Medulla oblongata (tissue), 1 donor: Measurements from ENCODE around the gene DBNL.

Experiments used
- DNase-seq: peaks from one replicate; pipeline ENCODE4 v3.0.0-alpha.2; 2015; ENCODE audit errors: extremely low spot score

The DBNL gene

DNA sequence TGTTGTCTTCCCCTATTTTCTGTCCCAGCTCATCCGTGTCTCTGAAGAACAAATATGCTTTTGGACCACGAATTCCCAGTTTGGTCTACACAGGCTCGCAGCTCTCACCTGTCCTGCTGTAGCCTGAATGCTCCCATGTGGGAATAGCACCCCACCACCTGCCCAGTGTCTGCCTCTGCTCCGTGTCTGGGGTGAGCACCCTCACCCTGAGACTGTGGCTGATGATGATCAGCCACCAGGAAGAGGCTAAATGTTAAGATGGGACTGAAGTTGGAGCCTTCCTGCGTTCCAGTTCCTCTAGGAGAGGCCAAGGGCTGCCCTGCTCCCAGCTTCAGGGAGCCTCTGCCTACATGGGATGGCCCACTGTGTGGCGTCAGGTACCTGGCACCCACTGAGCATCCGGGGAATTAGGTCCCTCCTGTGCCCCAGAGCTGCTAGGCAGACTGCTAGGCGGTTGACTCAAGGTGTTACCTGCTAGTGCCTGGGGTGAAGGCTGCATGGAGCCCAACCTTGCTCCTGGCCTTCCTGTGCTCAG lies 17.2 kb downstream of the DBNL start:
- no peak for DNase-seq

DNA sequence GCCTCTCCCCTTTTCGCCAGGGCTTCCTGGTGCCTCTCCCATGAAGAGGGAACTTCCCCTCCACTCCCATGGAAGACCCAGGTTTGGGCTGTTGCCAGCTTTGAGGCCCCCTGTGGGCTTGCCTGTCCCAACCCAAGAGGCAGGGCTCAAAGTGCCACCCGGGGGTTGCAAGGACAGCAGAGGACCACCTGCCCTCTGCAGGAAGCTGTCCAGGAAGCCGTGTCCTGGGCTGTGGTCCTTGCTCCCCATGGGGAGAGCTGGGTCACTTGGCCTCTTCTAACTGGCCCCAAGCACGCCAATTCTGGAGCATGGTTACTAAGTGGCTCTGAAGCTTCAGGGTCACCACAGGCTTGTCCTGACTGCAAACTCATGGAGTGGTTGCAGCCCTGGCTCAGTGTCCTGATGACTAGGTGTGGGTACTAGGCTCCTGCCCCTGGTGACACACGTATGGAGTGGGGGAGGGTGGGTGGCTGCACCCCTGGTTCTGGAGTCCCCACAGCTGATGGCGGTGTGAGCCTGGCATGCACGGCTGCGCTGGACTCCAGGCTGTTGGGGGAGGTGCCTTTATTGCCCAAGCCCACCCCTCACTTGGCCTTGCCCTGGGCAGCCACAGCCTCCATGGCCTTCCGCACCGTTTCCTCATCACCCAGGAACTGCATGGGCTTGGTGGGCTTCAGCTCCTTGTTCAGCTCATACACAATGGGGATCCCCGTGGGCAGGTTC lies 17.8 kb downstream of the DBNL start:
- DNase-seq: peak; percentile 9

DNA sequence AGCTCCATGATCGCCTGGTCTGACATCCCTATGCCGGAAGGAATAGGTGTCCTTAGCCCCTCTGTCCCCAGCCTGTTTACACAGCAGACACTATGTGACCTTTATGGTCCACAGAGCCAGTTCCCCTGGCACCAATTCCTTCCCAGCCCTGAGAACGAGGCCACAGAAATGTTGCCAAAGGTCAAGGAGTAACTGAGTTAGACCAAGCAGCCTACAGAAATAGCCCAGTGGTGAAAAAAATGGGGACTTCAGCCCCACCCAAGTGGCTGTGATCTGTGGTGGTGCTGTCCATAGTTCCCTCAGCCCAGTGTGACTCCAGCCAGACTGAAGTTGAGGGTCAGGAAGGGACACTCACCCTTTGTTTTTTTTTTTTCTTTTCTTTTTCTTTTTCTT lies 18.4 kb downstream of the DBNL start:
- DNase-seq: peak; percentile 16

DNA sequence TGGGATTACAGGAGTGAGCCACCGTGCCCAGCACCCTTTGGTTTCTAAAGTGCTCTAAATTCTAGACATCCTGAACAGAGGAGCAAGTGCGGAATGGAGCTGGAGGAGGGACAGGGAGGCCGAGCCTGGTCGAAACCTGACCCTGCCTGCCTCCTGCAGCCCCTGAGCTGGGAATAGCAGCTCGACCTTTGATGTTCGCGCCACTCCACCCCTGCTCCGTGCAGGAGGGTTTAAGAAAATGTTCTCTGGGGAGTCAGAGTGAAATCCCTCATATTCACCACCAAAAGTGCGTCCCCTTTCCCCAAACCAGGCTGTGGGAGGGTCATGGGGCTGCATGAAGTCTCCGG lies 19.0 kb downstream of the DBNL start:
- no peak for DNase-seq

DNA sequence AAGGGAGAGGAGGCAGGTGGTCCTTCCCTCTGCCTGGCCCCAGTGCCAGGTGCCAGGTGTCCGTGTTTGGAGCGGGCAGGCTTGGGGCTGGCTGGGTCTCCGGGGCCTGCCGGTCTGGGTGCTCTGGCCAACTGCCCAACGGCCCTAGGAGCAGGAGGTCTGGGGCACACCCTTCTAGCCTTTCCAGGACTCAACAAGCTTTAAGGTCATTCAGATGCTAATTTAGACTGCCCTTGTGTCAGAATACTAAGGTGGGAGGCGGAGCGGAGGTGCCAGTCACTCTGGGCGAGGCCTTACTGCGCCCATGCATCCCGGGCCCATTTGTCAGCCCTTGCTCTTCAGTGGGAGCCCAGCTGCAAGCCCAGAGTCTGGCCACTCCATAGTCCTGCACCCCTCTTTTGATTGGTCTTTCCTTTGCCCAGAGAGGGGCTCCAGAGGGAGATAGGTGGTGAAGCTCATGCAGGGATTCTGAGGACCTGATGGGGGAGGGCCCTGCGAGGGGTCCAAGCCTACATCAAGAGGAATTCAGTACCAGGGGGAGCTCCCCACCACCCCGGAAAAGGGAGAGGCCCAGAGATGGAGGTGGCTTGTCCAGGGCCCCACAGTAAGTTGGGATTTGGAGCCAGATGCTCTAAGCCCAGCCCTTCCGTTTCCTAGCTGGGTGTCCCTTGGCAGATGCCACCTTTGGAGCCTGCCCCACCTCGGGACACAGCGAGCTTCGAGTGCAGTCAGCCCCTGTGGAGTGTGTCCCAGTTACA lies 19.6 kb downstream of the DBNL start:
- no peak for DNase-seq

DNA sequence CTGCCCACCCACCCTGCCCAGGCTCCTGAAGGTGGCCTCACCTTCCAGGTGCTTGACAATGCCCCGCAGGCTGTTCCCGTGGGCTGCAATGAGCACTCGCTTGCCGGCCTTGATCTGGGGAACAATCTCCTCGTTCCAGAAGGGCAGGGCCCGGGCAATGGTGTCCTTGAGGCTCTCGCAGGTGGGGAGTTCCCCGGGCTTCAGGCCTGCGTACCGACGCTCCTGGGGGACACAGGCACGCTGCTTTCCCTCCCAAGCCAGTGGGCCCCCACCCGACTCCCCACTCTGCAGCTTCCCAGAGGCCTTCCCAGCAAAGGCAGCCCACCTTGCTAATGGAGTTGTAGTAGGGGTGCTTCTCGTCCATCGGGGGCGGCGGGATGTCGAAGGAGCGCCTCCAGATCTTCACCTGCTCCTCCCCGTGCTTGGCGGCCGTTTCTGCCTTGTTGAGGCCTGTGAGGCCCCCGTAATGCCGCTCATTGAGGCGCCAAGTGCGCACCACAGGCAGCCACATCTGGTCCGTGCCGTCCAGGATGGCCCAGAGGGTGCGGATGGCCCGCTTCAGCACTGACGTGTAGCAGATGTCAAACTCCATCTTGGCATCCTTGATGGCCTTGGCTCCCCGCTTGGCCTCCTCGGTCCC lies 20.4 kb downstream of the DBNL start:
- DNase-seq: no peak

DNA sequence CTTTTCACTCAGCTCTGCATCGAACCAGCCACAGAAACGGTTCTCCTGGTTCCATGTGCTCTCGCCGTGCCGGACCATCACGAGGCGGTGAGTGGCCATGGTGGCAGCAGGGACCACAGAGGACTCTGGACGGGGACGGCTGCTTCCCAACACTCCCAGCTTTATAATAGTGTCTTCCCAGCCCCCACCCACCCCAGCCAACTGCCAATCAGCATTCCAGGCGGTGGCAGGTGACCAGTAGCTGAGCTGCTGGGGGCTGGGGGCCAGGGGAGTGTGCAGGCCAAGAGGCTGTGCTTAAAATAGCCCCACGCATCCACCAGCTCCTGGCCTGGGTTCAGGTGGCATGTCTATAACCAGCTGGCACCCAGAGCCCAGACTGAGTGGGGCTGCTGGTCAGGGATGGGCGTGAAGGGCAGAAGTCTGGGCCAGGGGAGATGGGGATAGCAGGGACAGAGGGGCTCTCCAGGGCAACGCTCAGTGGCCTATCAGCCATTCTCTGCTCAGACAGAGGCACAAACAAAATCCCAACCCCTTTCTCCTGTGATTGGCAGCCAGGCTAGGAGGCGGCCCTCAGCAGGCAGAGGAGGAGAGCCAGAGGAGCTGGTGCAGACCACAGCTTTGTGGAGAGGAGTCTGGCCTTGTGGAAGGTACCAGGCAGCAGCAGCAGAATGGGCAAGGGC lies 21.1 kb downstream of the DBNL start, which contains the start of gene PGAM2:
Gene PGAM2 (minus strand): TSS at position 137 of the 680 bp plus-strand sequence. CDS start 38 bp downstream, at position 99.
- peak; percentile 77 for DNase-seq

DNA sequence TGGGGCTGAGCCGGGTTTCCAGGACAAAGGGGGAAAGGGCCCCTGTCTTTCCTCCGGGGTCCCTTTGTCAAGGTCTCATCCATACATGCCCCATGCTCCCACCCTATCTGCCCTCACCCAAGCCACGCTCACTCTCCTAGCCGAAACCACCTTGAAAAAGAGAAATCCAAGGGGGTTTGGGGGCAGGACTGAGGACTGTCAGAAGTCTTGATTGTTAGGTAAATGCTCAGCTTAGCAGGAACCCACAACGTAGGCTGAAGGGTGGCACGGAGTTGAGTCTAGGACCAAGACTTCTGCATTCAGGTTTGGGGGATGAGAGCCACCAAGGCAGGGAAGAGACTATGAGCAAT lies 21.6 kb downstream of the DBNL start:
- DNase-seq: no peak

DNA sequence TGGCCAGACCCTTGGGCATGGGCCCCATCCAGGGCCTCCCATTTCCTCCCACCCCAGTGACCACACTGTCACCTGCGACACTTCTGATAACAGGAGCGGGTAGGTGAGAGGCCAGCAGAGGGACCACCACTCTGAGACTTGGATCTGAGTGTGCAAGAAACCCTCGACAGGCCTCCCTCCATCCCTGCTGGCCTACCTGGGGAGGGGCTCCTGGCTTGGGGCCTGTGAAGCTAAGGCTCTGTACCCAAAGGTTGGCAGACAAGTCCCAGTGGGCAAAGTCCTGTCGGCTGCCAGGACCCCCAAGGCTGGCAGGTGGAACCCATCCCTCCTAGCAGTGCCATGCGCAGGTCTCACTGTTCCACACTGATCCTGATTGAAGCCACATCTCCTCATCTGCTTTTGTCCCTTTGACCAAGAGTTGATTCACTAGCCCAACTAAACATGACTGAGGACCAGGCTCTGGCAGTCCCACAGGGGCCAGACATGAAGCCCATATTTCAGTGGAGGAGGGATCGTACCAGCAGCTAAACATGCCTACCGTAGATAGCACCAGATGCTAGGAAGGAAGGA lies 22.1 kb downstream of the DBNL start:
- DNase-seq: no peak

DNA sequence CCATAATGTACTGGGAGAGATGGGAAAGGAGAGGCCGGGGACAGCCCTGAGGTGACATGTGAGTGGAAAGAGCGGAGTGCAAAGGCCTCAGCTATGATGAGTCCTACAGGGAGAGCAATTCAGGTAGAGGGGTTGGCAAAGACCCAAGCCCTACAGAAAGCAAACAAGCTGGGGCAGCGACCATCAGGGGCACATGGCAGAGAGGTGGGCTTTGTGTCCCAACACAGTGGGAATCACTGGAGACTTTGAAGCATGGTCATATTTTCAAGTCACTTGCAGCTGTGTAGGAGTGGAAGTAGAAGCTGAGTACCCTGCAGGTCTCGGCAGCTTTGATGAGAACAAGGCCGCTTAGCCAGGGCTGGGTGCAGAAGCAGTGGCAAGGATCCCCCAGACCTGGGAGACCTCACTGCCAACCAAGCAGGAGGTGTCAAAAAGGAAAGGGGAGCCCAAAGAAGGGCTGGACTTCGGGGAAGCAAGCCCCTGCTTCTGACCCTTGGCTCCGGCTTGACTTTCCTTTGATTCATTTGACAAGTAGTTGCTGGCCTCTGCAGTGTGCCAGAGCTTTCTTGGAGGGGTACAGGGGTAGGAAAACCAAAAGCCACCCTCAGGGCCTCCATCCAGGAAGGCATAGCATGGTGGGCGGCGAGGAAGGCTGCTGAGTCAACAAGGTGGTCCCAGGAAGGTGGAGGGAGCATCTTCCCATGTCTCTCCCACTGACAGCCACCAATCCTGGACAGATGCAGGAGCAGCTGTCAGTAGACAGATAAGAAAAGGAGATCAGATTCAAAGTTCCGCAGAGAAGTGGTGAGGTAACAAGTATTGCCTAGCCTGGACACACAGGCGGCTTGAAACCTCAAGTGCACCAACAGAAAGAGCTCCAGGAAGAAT lies 22.8 kb downstream of the DBNL start:
- no peak for DNase-seq

DNA sequence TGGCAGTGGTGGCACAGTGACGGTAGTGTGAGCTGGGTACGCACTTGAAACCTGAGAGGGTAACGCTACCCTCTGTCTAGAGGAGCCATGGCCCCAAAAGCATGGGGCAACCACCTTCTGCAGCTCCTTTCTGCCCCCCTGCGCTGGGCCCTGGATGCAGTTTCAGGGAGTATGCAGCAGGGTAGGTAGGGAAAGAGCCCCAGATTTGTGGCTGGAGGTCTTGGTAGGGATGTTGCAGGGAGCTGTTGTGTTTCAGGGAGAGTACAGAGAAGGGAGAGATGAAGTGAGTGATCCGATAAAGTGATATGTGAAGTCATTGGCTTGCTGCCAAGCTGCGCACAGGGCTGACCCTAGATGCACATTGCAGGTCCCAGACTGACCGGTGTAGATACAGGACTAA lies 23.6 kb downstream of the DBNL start:
- no peak for DNase-seq

DNA sequence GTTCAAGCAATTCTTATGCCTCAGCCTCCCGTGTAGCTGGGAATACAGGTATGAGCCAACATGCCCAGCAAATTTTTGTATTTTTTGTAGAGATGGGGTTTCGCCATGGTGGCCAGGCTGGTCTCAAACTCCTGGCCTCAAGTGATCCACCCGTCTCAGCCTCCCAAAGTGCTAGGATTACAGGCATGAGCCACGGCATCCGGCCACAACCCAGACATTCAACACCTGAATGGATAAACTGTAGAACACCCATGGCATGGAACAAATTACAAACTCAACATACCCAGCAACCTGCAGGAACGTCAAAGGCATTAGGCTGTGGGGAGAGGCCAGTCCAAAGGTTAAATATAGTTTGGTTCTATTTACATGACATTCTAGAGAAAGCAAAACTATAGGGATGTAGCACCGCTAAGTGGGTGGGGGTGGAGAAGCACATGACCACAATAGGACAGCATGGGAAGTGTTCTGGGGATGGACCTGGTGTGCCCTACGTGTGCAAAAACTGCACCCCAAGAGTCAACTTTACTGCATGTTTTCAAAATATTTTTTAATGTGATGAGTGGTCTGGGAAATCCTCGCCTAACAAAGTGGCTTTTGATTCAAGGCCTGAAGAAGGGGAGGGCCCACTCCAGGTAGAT lies 27.3 kb downstream of the DBNL start:
- no peak for DNase-seq

DNA sequence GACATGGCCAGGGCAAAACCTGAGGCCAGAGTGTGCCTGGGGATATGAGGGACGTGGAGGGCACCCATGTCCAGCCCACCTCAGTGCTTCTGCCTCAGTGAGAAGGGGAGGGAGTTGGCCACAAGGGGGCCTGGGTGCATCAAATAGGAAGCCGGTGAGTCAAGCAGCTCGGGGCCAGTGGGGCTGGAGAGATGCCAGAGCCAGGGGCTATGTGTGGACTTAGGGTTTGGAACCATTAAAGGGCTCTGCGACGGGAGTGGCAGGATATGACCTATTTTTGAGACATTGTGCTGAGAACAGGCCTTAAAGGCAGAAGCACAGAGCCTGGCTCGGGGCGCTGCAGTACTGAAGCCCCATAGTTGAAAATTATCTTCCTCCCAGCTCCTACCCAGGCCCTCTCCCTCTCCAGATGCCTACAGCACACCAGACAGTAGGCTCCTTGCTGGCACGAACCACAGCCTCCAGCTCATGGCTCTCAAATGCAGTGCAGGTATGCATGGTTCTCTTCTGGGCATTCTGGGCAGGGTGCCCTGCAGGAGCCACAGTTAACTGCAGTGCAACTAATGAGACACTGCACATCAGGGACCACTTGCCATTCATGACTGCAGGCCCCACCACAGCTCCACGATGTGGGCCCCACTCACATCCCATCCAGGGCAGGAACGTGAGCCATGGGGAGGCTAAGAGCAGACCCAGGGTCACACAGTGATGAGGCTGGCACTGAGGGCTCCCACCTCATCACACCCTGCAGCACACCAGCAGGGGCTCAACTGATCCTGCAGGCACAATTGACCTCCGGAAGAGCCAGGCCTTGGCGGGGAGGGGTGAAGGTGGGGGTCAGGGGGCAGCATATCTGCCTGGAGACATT lies 28.1 kb downstream of the DBNL start:
- peak; percentile 64 for DNase-seq

DNA sequence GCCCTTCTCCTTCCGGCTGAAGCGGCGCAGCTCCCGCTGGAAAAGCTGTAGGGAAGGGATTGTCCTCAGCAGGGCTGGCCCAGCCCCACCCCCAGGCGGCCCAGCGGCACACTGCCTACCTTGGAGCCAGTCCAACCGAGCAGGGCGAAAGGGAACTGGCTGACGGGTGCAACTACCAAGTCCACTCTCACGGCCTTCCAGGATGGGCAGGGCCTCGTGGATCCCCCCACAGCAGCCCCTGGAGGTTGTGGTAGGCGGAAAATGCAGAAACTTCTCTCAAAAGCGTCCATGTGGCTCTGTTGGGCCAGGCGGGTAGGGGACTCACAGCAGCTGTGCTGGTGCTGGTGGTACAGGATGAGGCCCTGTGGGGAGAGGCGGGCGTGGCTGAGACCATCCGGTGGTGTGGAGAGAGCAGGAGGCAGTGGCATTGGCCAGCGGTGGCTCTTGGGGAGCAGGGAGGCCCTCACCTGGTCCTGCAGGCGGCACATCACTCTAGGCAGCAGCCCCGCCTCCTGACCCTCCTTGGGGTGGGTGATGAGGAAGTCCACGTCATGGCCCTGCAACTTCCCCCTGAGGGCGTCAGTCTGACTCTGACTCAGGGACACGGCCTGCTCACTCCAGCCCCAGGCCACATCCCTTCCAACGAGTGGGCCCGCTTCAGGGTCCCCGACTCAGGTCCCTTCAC lies 29.3 kb downstream of the DBNL start:
- DNase-seq: peak; percentile 89

DNA sequence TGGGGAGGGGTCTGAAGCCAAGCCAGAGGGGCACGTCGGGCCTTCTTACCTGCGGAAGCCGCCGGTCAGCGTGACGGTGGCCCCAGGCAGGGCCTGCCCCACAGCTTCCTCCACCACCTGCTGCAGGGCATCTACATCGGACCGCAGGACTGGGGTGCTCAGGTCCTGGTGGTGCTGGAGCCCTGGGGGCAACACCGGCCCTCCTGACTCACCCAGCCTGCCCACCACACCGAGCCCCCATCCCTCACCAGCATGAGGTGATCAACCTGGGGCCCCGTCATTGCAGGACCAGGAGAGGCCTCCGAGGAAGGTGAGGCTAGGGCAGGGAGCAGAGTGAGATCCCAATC lies 29.8 kb downstream of the DBNL start:
- no peak for DNase-seq

DNA sequence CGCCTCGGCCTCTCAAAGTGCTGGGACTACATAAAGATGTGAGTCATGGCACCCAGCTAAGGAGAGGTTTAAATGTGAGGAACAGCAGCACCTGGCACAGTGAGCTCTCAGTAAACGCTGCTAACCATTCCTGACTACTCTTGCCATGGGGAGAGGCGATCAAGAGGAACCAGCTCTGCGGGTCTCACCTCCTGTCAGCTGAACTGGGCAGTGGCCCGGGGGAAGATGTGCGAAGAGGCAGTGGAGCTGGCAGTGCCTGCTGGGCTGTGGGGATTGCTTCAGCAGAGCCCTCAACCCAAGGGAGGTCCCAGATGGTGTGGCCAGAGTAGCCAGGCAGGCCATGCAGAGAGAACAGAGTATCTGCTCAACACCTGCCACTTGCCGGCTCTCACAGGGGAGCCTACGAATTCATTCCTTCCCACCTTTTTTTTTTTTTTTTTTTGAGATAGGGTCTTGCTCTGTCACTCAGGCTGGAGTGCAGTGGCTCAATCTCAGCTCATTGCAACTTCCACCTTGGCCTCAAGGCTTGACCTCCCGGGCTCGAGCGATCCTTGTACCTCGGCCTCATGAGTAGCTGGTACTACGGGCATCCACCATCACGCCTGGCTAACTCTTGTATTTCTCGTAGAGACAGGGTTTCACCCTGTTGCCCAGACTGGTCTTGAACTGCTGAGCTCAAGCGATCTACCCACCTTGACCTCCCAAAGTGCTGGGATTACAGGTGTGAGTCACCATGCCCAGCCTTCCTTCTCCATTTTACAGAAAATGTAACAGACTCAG lies 31.0 kb downstream of the DBNL start:
- no peak for DNase-seq

DNA sequence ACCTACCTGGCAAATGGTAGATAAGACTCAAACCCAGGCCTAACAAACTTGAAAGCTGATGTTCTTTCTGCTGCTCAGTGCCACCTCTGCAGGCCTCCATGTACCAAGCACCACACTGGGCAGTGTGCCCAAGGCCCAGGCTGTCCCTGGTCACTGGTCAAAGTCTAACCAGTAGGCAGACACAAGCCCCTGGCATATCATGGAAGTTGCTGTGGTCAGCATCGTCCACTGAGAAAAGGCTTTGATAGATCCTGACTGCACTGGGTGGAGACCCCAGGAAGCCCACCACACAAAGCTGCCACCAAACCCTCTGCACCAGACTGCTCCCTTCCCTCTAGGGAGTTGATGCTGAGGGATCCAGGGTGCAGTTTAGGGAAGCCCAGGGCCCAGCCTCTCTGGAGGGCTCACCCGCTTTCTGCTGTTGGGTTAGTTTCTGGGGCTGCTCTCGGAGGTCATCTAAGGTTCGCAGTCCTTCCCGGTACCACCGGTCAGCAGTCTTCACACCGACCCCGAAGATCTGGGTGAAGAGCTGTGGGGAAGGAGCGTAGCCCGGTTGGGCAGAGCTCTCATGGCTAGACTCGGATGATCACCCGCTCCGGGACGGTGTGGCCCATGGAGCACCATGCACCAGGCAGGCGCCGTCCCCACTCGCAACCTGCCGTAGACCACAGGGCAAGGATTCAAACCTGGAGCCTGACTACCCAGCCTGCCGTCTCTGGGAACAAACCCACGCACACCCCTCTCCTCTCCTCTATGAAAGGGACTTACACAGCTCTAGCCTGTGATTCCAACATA lies 31.8 kb downstream of the DBNL start:
- no peak for DNase-seq
